ENCODE results near the gene SLC5A2.
"Not testable (repeated sequence)": the region's sequence is repeated elsewhere in the genome, so short reads cannot be mapped to it uniquely, and the experiment has no call there.

The SLC5A2 gene

DNA sequence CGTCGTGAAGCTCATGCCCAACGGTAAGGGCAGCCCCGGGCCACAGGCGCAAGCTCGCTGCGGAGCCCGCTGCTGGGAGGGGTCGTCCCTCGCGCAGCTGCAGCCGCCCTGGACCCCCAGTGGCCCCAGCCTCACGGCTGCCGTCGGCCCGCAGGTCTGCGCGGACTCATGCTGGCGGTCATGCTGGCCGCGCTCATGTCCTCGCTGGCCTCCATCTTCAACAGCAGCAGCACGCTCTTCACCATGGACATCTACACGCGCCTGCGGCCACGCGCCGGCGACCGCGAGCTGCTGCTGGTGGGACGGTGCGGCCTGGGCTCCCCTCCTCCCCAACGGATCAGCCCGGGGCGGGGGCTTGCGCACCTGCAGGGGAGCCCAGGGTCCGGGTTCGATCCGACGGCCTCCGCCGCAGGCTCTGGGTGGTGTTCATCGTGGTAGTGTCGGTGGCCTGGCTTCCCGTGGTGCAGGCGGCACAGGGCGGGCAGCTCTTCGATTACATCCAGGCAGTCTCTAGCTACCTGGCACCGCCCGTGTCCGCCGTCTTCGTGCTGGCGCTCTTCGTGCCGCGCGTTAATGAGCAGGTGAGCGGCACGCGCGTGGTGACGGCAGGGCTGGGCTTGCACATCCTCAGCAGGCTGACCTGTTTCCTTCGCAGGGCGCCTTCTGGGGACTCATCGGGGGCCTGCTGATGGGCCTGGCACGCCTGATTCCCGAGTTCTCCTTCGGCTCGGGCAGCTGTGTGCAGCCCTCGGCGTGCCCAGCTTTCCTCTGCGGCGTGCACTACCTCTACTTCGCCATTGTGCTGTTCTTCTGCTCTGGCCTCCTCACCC lies 5.8 kb downstream of the SLC5A2 start:
- Mint-ChIP-seq H3K9me3 (no peaks in the 10 kb centered on the region), H3K4me1 (peaks cover 8 to 10% of the 10 kb centered on the region in 2 donors), H3K36me3 (peaks cover 23 to 34% of the 10 kb centered on the region in 2 donors), H3K27ac (peak overlapping the region; percentile 63), H3K4me3 (peak overlapping the region; percentile 88), H3K27me3 (peaks cover 8 to 27% of the 10 kb centered on the region in 2 donors)
- ATAC-seq (replicated peaks), result no peak
- DNase-seq, result no peak

DNA sequence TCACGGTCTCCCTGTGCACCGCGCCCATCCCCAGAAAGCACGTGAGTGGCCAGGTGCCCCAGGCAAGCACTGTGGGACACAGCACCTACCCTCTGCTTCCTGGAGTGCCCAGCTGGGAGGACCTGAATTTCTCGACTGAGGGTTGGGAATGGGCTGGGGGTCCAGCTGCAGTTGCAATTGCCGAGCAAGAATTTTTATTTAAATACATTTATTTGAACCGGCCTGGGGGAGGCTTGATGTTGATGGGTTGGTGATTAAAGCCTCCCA lies 6.3 kb downstream of the SLC5A2 start:
- ATAC-seq (replicated peaks), result no peak
- Mint-ChIP-seq H3K4me3 (no peak overlapping the region), H3K27ac (peak overlapping the region; percentile 63), H3K4me1 (peaks cover 8 to 10% of the 10 kb centered on the region in 2 donors), H3K27me3 (peaks cover 8 to 26% of the 10 kb centered on the region in 2 donors), H3K36me3 (peaks cover 26 to 37% of the 10 kb centered on the region in 2 donors), H3K9me3 (no peaks in the 10 kb centered on the region)
- DNase-seq, result no peak

DNA sequence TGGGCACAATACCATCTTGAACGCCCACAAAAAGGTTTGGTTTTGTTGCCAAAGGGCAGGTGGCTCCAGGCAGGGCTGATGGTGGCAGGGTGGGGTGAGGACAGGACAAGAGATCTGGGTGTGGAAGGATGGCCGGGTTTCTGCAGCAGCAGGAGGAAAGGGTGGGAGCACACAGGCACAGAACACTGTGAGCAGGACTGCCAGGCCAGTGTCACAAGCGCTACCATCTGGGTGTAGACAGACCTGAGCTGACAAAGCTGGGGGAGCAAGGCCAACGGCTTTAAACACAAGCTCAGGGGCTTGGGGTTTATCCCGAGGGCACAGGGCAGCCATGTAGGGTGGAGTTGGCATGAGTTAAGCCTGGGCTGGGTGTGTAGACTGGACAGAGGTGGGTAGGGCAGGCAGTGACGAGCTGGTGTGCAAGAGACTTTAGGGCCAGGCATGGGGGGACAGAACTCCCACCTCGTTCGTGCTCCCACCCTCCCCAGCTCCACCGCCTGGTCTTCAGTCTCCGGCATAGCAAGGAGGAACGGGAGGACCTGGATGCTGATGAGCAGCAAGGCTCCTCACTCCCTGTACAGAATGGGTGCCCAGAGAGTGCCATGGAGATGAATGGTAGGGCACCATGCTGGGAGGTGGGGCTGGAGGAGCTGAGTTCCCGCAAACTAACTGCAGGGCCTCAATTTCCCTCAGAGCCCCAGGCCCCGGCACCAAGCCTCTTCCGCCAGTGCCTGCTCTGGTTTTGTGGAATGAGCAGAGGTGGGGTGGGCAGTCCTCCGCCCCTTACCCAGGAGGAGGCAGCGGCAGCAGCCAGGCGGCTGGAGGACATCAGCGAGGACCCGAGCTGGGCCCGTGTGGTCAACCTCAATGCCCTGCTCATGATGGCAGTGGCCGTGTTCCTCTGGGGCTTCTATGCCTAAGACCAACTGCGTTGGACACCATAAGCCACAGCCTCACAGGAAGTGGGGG lies 7.0 kb downstream of the SLC5A2 start:
- Mint-ChIP-seq H3K9me3 (no peaks in the 10 kb centered on the region), H3K27me3 (peaks cover 8 to 20% of the 10 kb centered on the region in 2 donors), H3K27ac (no peak overlapping the region), H3K36me3 (peaks cover 26 to 38% of the 10 kb centered on the region in 2 donors), H3K4me3 (no peak overlapping the region), H3K4me1 (peaks cover 8 to 11% of the 10 kb centered on the region in 2 donors)
- DNase-seq, result no peak
- ATAC-seq (replicated peaks), result no peak

DNA sequence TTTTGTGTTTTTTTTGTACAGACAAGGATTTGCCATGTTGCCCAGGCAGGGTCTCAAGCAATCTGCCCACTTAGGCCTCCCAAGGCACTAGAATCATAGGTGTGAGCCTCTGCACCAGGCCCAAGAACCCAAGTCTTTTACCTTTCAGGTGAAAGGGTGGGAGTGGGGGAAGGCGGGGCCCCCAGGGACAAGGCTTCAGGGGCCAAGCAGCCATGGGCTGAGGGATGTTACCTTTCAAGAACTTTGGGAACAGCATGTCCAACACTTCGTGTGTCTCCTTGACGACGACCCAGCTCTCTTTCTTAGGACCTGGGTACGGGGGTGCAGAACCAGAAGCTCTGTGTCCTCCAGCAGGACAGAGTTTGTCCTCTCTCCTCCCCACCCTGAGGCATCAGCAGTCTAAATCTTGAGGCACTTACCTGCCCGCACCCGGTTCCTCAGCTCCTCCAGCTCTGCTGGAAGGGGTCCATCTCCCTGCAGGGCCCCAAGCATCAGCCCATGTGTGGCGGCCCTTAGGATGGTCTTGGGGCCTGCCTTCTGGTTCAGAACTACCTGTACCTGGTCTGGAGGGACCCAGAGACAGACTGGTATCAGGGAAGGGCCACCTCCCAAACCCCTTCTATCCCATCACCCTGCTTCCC lies 9.0 kb downstream of the SLC5A2 start:
- Mint-ChIP-seq H3K9me3 (no peaks in the 10 kb centered on the region), H3K27me3 (no peaks in the 10 kb centered on the region), H3K4me3 (no peak overlapping the region), H3K4me1 (peaks cover 8 to 17% of the 10 kb centered on the region in 2 donors), H3K36me3 (peaks cover 33 to 49% of the 10 kb centered on the region in 2 donors), H3K27ac (no peak overlapping the region)
- DNase-seq (no peak), ATAC-seq (replicated peaks) (no peak)

DNA sequence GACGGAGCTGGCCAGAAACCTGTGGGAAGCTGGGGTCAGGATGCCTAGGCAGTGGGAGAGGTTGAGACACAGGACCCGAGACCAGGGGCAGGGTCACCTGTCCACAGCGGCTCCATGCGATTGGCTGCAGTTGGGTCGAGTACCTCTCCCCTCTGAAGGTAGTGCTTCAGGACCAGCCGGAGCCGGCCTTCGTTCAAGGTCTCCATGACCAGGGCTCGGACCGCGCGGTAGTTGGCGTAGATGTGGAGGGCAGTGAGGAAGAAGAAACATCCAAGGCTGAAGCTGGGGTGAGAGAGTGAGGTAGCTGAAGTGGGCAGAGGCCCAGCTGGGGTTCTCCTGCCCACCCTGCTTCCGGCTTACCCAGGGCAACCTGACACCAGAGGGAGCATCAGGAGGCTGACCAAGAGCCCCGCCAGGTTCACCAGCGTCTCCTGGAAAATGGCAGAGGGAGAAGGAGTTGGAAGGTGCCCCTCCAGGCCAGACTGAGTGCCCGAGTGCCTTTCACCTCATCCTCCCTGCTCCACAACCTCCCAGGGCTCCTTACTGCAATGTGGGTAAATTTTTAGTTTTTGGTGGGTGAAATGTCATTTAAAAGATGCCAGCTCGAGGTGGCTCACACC lies 10.7 kb downstream of the SLC5A2 start:
- Mint-ChIP-seq H3K36me3 (peaks cover 43 to 63% of the 10 kb centered on the region in 2 donors), H3K4me3 (no peak overlapping the region), H3K27me3 (no peaks in the 10 kb centered on the region), H3K9me3 (no peaks in the 10 kb centered on the region), H3K27ac (no peak overlapping the region), H3K4me1 (peaks cover 8 to 14% of the 10 kb centered on the region in 2 donors)
- no peak for ATAC-seq (replicated peaks)
- DNase-seq, result no peak

DNA sequence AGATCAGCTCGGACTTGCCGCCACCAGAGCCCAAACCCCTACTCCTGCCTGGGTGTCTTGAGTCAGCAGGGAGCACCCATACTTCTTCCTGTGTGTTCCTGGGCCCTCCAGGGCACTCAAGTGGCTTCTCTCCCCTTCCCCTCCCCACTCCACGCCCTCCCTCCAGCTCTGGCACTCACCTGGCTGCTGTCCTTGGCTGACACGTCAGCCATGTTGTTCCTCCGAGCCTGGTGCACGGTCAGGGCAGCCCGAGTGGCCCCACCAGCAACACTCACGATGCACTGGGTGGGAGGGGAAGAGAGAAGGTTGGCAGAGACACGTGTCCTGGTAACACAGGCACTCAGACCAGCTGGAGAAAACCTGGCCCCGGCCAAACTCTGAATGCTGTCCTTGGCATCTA lies 13.7 kb downstream of the SLC5A2 start:
- Mint-ChIP-seq H3K27me3 (no peaks in the 10 kb centered on the region), H3K4me1 (peaks cover 11 to 14% of the 10 kb centered on the region in 2 donors), H3K36me3 (peaks cover 44 to 59% of the 10 kb centered on the region in 2 donors), H3K4me3 (no peak overlapping the region), H3K27ac (no peak overlapping the region), H3K9me3 (no peaks in the 10 kb centered on the region)
- DNase-seq, result no peak
- no peak for ATAC-seq (replicated peaks)

DNA sequence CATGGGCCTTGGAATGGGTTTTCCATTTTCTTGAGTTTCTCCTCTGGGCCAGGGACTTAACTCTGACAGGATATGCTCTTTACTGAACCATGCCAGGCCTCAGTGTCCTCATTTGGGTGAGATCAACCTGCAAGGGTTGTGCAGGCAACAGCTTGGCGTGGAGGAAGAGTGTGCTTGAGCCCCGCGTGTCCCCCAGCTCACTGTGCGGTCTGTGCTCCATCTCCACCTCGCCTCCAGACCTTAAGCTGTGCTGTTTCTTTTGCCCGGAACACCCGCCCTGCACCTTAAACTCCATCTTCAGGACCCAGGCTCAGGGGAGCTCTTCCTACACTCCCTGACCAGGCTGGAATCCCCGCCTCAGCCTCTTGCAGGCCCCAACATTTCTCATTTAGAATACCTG lies 15.6 kb downstream of the SLC5A2 start:
- Mint-ChIP-seq H3K9me3 (no peaks in the 10 kb centered on the region), H3K27ac (no peak overlapping the region), H3K36me3 (peaks cover 34 to 44% of the 10 kb centered on the region in 2 donors), H3K27me3 (no peaks in the 10 kb centered on the region), H3K4me3 (no peak overlapping the region), H3K4me1 (peaks cover 11 to 14% of the 10 kb centered on the region in 2 donors)
- ATAC-seq (replicated peaks) (no peak), DNase-seq (no peak)

DNA sequence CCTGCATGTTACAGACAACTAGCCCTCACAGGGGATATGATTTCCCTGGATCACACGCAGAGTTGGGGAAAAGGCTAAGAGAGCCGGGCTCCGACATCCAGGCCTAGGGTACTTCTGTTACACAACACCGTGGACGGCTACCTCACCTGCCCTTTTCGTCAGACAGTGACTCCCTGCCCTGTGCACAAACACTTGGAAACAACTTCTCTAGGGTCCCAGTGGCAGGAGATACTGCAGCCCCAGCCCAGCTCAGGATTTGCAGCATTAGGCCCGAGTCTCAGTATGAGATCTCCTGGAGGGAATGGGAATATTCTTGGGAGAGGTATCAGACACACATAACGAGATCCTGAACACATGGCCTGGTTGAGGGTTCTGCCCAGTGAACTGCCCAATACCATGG lies 17.0 kb downstream of the SLC5A2 start:
- Mint-ChIP-seq H3K4me3 (no peak overlapping the region), H3K27ac (no peak overlapping the region), H3K27me3 (no peaks in the 10 kb centered on the region), H3K36me3 (peaks cover 30 to 39% of the 10 kb centered on the region in 2 donors), H3K4me1 (peaks cover 11 to 21% of the 10 kb centered on the region in 2 donors), H3K9me3 (no peaks in the 10 kb centered on the region)
- DNase-seq, result no peak
- ATAC-seq (replicated peaks), result no peak

DNA sequence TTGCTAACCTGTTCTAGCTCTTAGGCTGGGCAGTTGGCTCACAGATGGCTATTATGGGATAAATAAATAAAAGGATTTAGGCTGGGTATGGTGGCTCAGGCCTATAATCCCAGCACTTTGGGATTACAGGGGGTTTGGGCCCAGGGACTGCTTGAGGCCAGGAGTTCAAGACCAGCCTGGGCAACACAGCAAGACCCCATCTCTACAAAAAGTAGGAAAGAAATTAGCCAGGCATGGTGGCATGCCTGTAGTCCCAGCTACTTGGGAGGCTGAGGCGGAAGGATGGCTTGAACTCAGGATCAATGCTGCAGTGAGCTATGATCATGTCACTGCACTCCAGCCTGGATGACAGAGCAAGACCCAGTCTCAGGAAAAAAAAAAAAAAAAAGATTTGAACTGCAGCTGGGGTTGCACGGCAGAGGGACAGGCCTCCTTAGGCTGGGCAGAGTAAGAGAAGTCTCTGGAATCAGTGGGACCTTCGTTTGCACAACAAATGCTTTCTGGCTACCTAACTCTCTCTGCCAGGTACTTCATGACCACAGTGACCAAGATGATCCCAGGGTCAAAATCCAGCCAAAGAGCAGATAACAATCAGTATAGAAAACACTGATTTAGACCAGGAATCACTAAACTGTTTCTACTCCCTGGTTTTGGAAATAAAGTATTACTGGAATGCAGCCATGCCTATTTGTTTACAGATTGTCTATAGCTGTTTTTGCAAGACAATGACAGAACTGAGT lies 18.5 kb downstream of the SLC5A2 start:
- no peak overlapping the region for H3K27ac Mint-ChIP-seq
- H3K27me3 Mint-ChIP-seq, result no peaks in the 10 kb centered on the region
- DNase-seq (no peak), ATAC-seq (replicated peaks) (no peak)
- no peak overlapping the region for H3K4me3 Mint-ChIP-seq
- H3K36me3 Mint-ChIP-seq, result peaks cover 28 to 33% of the 10 kb centered on the region in 2 donors
- peaks cover 19 to 29% of the 10 kb centered on the region in 2 donors for H3K4me1 Mint-ChIP-seq
- no peaks in the 10 kb centered on the region for H3K9me3 Mint-ChIP-seq

DNA sequence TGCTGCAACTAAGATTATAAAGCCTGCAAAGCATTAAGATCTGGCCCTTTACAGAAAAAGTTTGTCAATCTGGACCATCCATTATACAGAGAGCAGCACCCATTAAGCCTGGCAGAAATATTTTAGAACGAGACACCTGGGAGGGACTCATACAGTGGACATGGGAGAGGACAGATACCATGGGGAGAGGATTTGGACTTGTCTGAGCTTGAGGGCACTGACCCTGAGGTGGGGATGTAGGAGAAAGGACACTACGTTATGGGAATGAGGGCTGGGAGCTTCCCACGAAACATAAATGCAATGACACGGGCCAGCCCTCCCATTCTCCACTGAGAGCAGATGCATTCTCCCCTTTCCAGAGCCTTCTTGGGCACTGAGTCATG lies 19.0 kb downstream of the SLC5A2 start:
- H3K9me3 Mint-ChIP-seq, result no peaks in the 10 kb centered on the region
- ATAC-seq (replicated peaks) (no peak), DNase-seq (no peak)
- H3K4me3 Mint-ChIP-seq, result no peak overlapping the region
- H3K27me3 Mint-ChIP-seq, result no peaks in the 10 kb centered on the region
- H3K36me3 Mint-ChIP-seq, result peaks cover 28 to 33% of the 10 kb centered on the region in 2 donors
- H3K4me1 Mint-ChIP-seq, result peaks cover 19 to 33% of the 10 kb centered on the region in 2 donors
- H3K27ac Mint-ChIP-seq, result no peak overlapping the region

DNA sequence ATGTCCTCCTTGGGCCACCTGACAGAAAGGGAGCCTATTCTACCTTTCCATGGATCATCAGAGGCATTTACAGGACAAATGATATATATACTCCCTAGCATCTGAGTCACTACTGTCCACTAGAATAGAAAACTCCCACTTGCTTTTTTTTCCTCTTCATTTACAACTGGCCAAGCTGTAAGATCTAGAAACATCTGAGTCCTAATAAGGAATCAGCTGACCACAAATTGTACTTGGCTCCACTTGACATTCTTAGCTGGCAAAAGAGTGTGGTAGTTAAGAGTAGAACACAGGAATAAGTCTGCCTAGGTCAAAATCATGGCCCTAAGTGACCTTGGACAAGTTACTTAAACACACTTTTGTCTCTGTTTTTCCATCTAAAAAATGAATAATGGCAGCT lies 20.1 kb downstream of the SLC5A2 start:
- no peak for ATAC-seq (replicated peaks)

DNA sequence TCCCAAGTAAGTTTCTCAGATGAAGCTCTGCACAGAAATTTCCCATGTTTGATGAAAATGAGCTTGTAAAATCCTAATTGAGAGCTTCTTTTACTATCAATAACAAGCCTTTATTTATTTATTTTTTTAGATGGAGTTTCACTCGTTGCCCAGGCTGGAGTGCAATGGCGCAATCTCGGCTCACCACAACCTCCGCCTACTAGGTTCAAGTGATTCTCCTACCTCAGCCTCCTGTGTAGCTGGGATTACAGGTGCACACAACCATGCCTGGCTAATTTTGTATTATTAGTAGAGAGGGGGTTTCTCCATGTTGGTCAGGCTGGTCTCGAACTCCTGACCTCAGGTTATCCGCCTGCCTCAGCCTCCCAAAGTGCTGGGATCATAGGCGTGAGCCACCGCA lies 20.6 kb downstream of the SLC5A2 start:
- ATAC-seq (replicated peaks); H3K4me3 Mint-ChIP-seq; DNase-seq; H3K27ac Mint-ChIP-seq; H3K27me3 Mint-ChIP-seq; H3K9me3 Mint-ChIP-seq: not testable (repeated sequence)
- Mint-ChIP-seq H3K36me3 (peaks cover 18 to 20% of the 10 kb centered on the region in 2 donors), H3K4me1 (peaks cover 23 to 35% of the 10 kb centered on the region in 2 donors)

More for the DNA sequence above, 20.1 kb downstream of the SLC5A2 start:
- DNase-seq, result no peak
- H3K9me3 Mint-ChIP-seq, result no peaks in the 10 kb centered on the region
- no peak overlapping the region for H3K27ac Mint-ChIP-seq
- peaks cover 23 to 33% of the 10 kb centered on the region in 2 donors for H3K4me1 Mint-ChIP-seq
- H3K4me3 Mint-ChIP-seq, result no peak overlapping the region
- H3K36me3 Mint-ChIP-seq, result peaks cover 21 to 23% of the 10 kb centered on the region in 2 donors
- H3K27me3 Mint-ChIP-seq, result no peaks in the 10 kb centered on the region

DNA sequence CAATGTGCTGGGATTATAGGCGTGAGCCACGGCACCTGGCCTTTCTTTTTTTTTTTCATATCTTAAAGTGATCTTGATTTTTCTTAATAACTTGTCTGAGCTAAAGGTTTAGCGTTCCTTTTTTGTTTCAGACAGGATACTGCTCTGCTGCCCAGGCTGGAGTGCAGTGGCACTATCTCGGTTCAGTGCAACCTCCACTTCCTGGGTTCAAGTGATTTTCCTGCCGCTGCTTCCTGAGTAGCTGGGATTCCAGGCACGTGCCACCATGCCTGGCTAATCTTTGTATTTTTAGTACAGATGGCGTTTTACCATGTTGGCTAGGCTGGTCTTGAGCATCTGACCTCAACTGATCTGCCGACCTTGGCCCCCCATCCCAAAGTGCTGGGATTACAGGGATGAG lies 21.2 kb downstream of the SLC5A2 start:
- Mint-ChIP-seq H3K27me3 (no peaks in the 10 kb centered on the region), H3K27ac (no peak overlapping the region), H3K4me1 (peaks cover 26 to 41% of the 10 kb centered on the region in 2 donors), H3K9me3 (no peaks in the 10 kb centered on the region), H3K4me3 (no peak overlapping the region), H3K36me3 (peaks cover 13% of the 10 kb centered on the region in 2 donors)
- ATAC-seq (replicated peaks) (no peak), DNase-seq (no peak)

All from stimulated activated naive B cell treated with anti-CD40 and anti-IgM and Interleukin-4, amounts not matched to agents 10 μg/mL and 1 μg/mL and 100 μg/mL, for 72 hours (primary cell).